Measurements from ENCODE around the gene AMOTL1. TPM values are rescaled to one million over a fixed set of nuclear protein-coding genes. Genes with fewer than 3 reads are reported as not detected.

Gene AMOTL1
- polyA plus RNA-seq, 1 of the 3 experiments (the other 2 are of a cell fraction), result 10.7 TPM

GRCh38 chr11:94862926-94863880, 95.0 kb downstream of the AMOTL1 start (continued):
- TF ChIP-seq NFIC (IDR thresholded peaks at IDR 0.05; ENCODE audit: borderline replicate concordance) (no peak), USF1 (IDR thresholded peaks at IDR 0.05; ENCODE audit: borderline replicate concordance, low read depth) (no peak), MXI1 (IDR thresholded peaks at IDR 0.05; ENCODE audit: low read depth, low read length) (no peak)

GRCh38 chr11:94864506-94865045, 96.4 kb downstream of the AMOTL1 start:
- Histone ChIP-seq H3F3A (replicated peaks; ENCODE audit: insufficient read depth) (no peaks in the 10 kb centered on the region), H3K4me2 (no peak overlapping the region), H3K4me1 (ENCODE audit: control insufficient read depth in 1 of 2, insufficient read depth in 2 of 2, low read depth in 1 of 2, low read length in 1 of 2) (peaks cover 0 to 5% of the 10 kb centered on the region in 2 experiments; a peak in 1 of 4 replicates), H4K20me1 (ENCODE audit: insufficient read depth) (no peaks in the 10 kb centered on the region), H3K4me3 (ENCODE audit: low read depth in 2 of 2, low read length in 1 of 2) (no peak overlapping the region), H3K79me2 (ENCODE audit: insufficient read depth) (no peaks in the 10 kb centered on the region), H3K9ac (no peak overlapping the region), H3K9me3 (no peaks in the 10 kb centered on the region), H2AFZ (ENCODE audit: low read depth) (no peak overlapping the region), H3K9me2 (no peaks in the 10 kb centered on the region), H3K27ac (ENCODE audit: low read depth in 2 of 2, low read length in 1 of 2) (no peak overlapping the region; a peak in 1 of 4 replicates), H3K27me3 (ENCODE audit: insufficient read depth) (no peaks in the 10 kb centered on the region), H3K36me3 (replicated peaks in 1 of 2; ENCODE audit: control insufficient read depth in 1 of 2, insufficient read depth in 2 of 2, low read length in 1 of 2) (peaks cover 23 to 79% of the 10 kb centered on the region in 2 experiments)
- TF ChIP-seq FOXJ3 (CRISPR knock-in tag; IDR thresholded peaks at IDR 0.05) (no peak), TCF12 (IDR thresholded peaks at IDR 0.05) (no peak), POLR2AphosphoS5 (IDR thresholded peaks at IDR 0.05; ENCODE audit: low read depth, low read length) (no peak), RFX5 (IDR thresholded peaks at IDR 0.05; ENCODE audit: low read length) (no peak)
- WGBS (ENCODE audit: low lambda C conversion rate), result 95% methylated on average over 10 of the region's 11 CpGs
- POLR2A ChIA-PET, result no interaction called here
- CTCF ChIA-PET, result interaction anchor here (0.8 to 1.1 kb wide), 3 partner anchors 29 to 244 kb away, joined by 3 read pairs; no protein-coding TSS in a partner anchor
- DNase-seq, result no peak

- peaks cover 32 to 79% of the 10 kb centered on the region in 2 experiments for H3K36me3 ChIP-seq (replicated peaks in 1 of 2; ENCODE audit: control insufficient read depth in 1 of 2, insufficient read depth in 2 of 2, low read length in 1 of 2)
- TF ChIP-seq REST (IDR thresholded peaks at IDR 0.05; ENCODE audit: low read depth, low read length), result no peak
- no peak for TF ChIP-seq MAX (IDR thresholded peaks at IDR 0.05; ENCODE audit: low read depth)
- TF ChIP-seq TAF1 (IDR thresholded peaks at IDR 0.05; ENCODE audit: borderline replicate concordance, low read depth, low read length), result no peak
- no peak for TF ChIP-seq CHD2 (IDR thresholded peaks at IDR 0.05; ENCODE audit: low read length, partially characterized antibody)
- no peak for TF ChIP-seq SMC3 (IDR thresholded peaks at IDR 0.05; ENCODE audit: low read depth, low read length)
- TF ChIP-seq ELF1 (IDR thresholded peaks at IDR 0.05), result no peak
- no peak for TF ChIP-seq TCF12 (IDR thresholded peaks at IDR 0.05)
- no peak for TF ChIP-seq MXI1 (IDR thresholded peaks at IDR 0.05; ENCODE audit: low read depth, low read length)
- no peak for TF ChIP-seq USF1 (IDR thresholded peaks at IDR 0.05; ENCODE audit: borderline replicate concordance, low read depth)
- no peak for TF ChIP-seq RFX5 (IDR thresholded peaks at IDR 0.05; ENCODE audit: low read length)
- no peak for TF ChIP-seq IRF3 (IDR thresholded peaks at IDR 0.05; ENCODE audit: low read depth, low read length)
- TF ChIP-seq NRF1 (IDR thresholded peaks at IDR 0.05; ENCODE audit: low read depth, low read length), result no peak
- TF ChIP-seq POLR2AphosphoS5 (IDR thresholded peaks at IDR 0.05; ENCODE audit: low read depth, low read length), result no peak
Measured at GRCh38 chr11:94866231-94866822, 98.2 kb downstream of the AMOTL1 start.

More at GRCh38 chr11:94866231-94866822, 98.2 kb downstream of the AMOTL1 start:
- Histone ChIP-seq H3K9me2 (no peaks in the 10 kb centered on the region), H4K20me1 (ENCODE audit: insufficient read depth) (no peaks in the 10 kb centered on the region), H3K27me3 (ENCODE audit: insufficient read depth) (no peaks in the 10 kb centered on the region), H3K4me3 (ENCODE audit: low read depth in 2 of 2, low read length in 1 of 2) (no peak overlapping the region), H3K27ac (ENCODE audit: low read depth in 2 of 2, low read length in 1 of 2) (no peak overlapping the region), H3K4me1 (ENCODE audit: control insufficient read depth in 1 of 2, insufficient read depth in 2 of 2, low read depth in 1 of 2, low read length in 1 of 2) (peaks cover 0 to 2% of the 10 kb centered on the region in 2 experiments; a peak in 1 of 4 replicates), H3K9ac (no peak overlapping the region), H3K9me3 (no peaks in the 10 kb centered on the region), H2AFZ (ENCODE audit: low read depth) (no peak overlapping the region), H3K79me2 (ENCODE audit: insufficient read depth) (no peaks in the 10 kb centered on the region), H3F3A (replicated peaks; ENCODE audit: insufficient read depth) (no peaks in the 10 kb centered on the region), H3K4me2 (no peak overlapping the region)
- no peak for DNase-seq
- CTCF ChIA-PET, result interaction anchor here (2.1 kb wide), 1 partner anchor 243 kb away, joined by 9 read pairs; no protein-coding TSS in a partner anchor
- POLR2A ChIA-PET, result no interaction called here
- 96% methylated on average over 8 of the region's 8 CpGs for WGBS (ENCODE audit: low lambda C conversion rate)
